ENCODE data around the gene C10orf71. TPM values are rescaled to one million over a fixed set of nuclear protein-coding genes. Genes with fewer than 3 reads are reported as not detected.

C10orf71 gene
- total RNA-seq, 2 experiments from 2014 or later = not detected

GRCh38 chr10:49264177-49264677 lies 34.7 kb upstream of the C10orf71 start:
- H3K4me3 Mint-ChIP-seq = no peak overlapping the region
- no peak overlapping the region for H3K27ac Mint-ChIP-seq
- peaks cover 13% of the 10 kb centered on the region for H3K9me3 Mint-ChIP-seq
- POLR2A ChIA-PET = no interaction called here
- peaks cover 3% of the 10 kb centered on the region for H3K4me1 Mint-ChIP-seq
- no peak for ATAC-seq (ENCODE audit: low read depth)
- peaks cover 39% of the 10 kb centered on the region for H3K27me3 Mint-ChIP-seq
- peaks cover 8% of the 10 kb centered on the region for H3K36me3 Mint-ChIP-seq
- no peak for DNase-seq

- H3K27ac Mint-ChIP-seq = no peak overlapping the region
These were observed 33.1 kb upstream of the C10orf71 start for GRCh38 chr10:49265885-49266284.

GRCh38 chr10:49268185-49268584 lies 30.8 kb upstream of the C10orf71 start:
- peaks cover 33% of the 10 kb centered on the region for H3K27me3 Mint-ChIP-seq
- peaks cover 14% of the 10 kb centered on the region for H3K4me1 Mint-ChIP-seq
- peaks cover 13% of the 10 kb centered on the region for H3K9me3 Mint-ChIP-seq
- POLR2A ChIA-PET = no interaction called here
- peaks cover 9% of the 10 kb centered on the region for H3K36me3 Mint-ChIP-seq
- H3K4me3 Mint-ChIP-seq = no peak overlapping the region
- no peak overlapping the region for H3K27ac Mint-ChIP-seq
- ATAC-seq (ENCODE audit: low read depth) (no peak), DNase-seq (no peak)

More at GRCh38 chr10:49265885-49266284, 33.1 kb upstream of the C10orf71 start:
- POLR2A ChIA-PET = no interaction called here
- H3K36me3 Mint-ChIP-seq = peaks cover 8% of the 10 kb centered on the region
- H3K27me3 Mint-ChIP-seq = peaks cover 40% of the 10 kb centered on the region
- H3K4me3 Mint-ChIP-seq = no peak overlapping the region
- peaks cover 3% of the 10 kb centered on the region for H3K4me1 Mint-ChIP-seq
- DNase-seq = no peak
- H3K9me3 Mint-ChIP-seq = peaks cover 13% of the 10 kb centered on the region
- ATAC-seq (ENCODE audit: low read depth) = no peak

- ATAC-seq (ENCODE audit: low read depth) (no peak), DNase-seq (no peak)
- H3K9me3 Mint-ChIP-seq = peaks cover 10% of the 10 kb centered on the region
- POLR2A ChIA-PET = no interaction called here
- peaks cover 7% of the 10 kb centered on the region for H3K36me3 Mint-ChIP-seq
- peaks cover 30% of the 10 kb centered on the region for H3K27me3 Mint-ChIP-seq
- peaks cover 11% of the 10 kb centered on the region for H3K4me1 Mint-ChIP-seq
- H3K4me3 Mint-ChIP-seq = no peak overlapping the region
- H3K27ac Mint-ChIP-seq = no peak overlapping the region
These were observed 29.4 kb upstream of the C10orf71 start for GRCh38 chr10:49269523-49269922.

- DNase-seq (no peak), ATAC-seq (ENCODE audit: low read depth) (no peak)
- Mint-ChIP-seq H3K27ac (no peak overlapping the region), H3K4me3 (no peak overlapping the region), H3K4me1 (peaks cover 11% of the 10 kb centered on the region), H3K9me3 (peaks cover 5% of the 10 kb centered on the region), H3K36me3 (peaks cover 7% of the 10 kb centered on the region), H3K27me3 (peaks cover 22% of the 10 kb centered on the region)
- POLR2A ChIA-PET = no interaction called here
These were observed 28.4 kb upstream of the C10orf71 start for GRCh38 chr10:49270565-49270964.

- no peak for DNase-seq
- peaks cover 16% of the 10 kb centered on the region for H3K27me3 Mint-ChIP-seq
- POLR2A ChIA-PET = no interaction called here
These were observed 27.6 kb upstream of the C10orf71 start for GRCh38 chr10:49271346-49271745.

GRCh38 chr10:49272251-49273081 lies 26.5 kb upstream of the C10orf71 start:
- Mint-ChIP-seq H3K36me3 (peaks cover 1% of the 10 kb centered on the region), H3K27me3 (peaks cover 13% of the 10 kb centered on the region), H3K27ac (peak overlapping the region; percentile 85), H3K4me1 (peaks cover 11% of the 10 kb centered on the region), H3K4me3 (peak overlapping the region; percentile 28), H3K9me3 (no peaks in the 10 kb centered on the region)
- no peak for DNase-seq
- POLR2A ChIA-PET = no interaction called here
- ATAC-seq (ENCODE audit: low read depth) = peak; percentile 65

More at GRCh38 chr10:49271346-49271745, 27.6 kb upstream of the C10orf71 start:
- peaks cover 1% of the 10 kb centered on the region for H3K36me3 Mint-ChIP-seq
- H3K27ac Mint-ChIP-seq = no peak overlapping the region
- peaks cover 11% of the 10 kb centered on the region for H3K4me1 Mint-ChIP-seq
- ATAC-seq (ENCODE audit: low read depth) = no peak
- no peak overlapping the region for H3K4me3 Mint-ChIP-seq
- H3K9me3 Mint-ChIP-seq = no peaks in the 10 kb centered on the region

- POLR2A ChIA-PET = no interaction called here
- Mint-ChIP-seq H3K9me3 (no peaks in the 10 kb centered on the region), H3K27ac (peak overlapping the region; percentile 85), H3K36me3 (peaks cover 1% of the 10 kb centered on the region), H3K27me3 (peaks cover 12% of the 10 kb centered on the region), H3K4me3 (no peak overlapping the region), H3K4me1 (peaks cover 11% of the 10 kb centered on the region)
- DNase-seq = no peak
- ATAC-seq (ENCODE audit: low read depth) = peak; percentile 60
These were observed 25.9 kb upstream of the C10orf71 start for GRCh38 chr10:49273082-49273465.

GRCh38 chr10:49273626-49274025 lies 25.3 kb upstream of the C10orf71 start:
- no peak overlapping the region for H3K27ac Mint-ChIP-seq

GRCh38 chr10:49274886-49275285 lies 24.1 kb upstream of the C10orf71 start:
- Mint-ChIP-seq H3K4me1 (peaks cover 14% of the 10 kb centered on the region), H3K27ac (no peak overlapping the region), H3K36me3 (peaks cover 1% of the 10 kb centered on the region), H3K9me3 (no peaks in the 10 kb centered on the region), H3K27me3 (peaks cover 8% of the 10 kb centered on the region), H3K4me3 (no peak overlapping the region)
- no peak for DNase-seq
- ATAC-seq (ENCODE audit: low read depth) = no peak
- POLR2A ChIA-PET = no interaction called here

More at GRCh38 chr10:49273626-49274025, 25.3 kb upstream of the C10orf71 start:
- no peak for ATAC-seq (ENCODE audit: low read depth)
- H3K36me3 Mint-ChIP-seq = peaks cover 1% of the 10 kb centered on the region
- peaks cover 11% of the 10 kb centered on the region for H3K27me3 Mint-ChIP-seq
- peaks cover 11% of the 10 kb centered on the region for H3K4me1 Mint-ChIP-seq
- no peak overlapping the region for H3K4me3 Mint-ChIP-seq
- POLR2A ChIA-PET = no interaction called here
- no peak for DNase-seq
- no peaks in the 10 kb centered on the region for H3K9me3 Mint-ChIP-seq

- Mint-ChIP-seq H3K27me3 (peaks cover 7% of the 10 kb centered on the region), H3K27ac (no peak overlapping the region)
These were observed 23.1 kb upstream of the C10orf71 start for GRCh38 chr10:49275896-49276295.

GRCh38 chr10:49276596-49276995 lies 22.4 kb upstream of the C10orf71 start:
- ATAC-seq (ENCODE audit: low read depth) = no peak
- H3K27ac Mint-ChIP-seq = no peak overlapping the region
- no peaks in the 10 kb centered on the region for H3K9me3 Mint-ChIP-seq
- POLR2A ChIA-PET = no interaction called here
- no peaks in the 10 kb centered on the region for H3K36me3 Mint-ChIP-seq
- DNase-seq = no peak
- peaks cover 7% of the 10 kb centered on the region for H3K27me3 Mint-ChIP-seq
- H3K4me3 Mint-ChIP-seq = no peak overlapping the region
- peaks cover 17% of the 10 kb centered on the region for H3K4me1 Mint-ChIP-seq

More at GRCh38 chr10:49275896-49276295, 23.1 kb upstream of the C10orf71 start:
- Mint-ChIP-seq H3K4me3 (no peak overlapping the region), H3K9me3 (no peaks in the 10 kb centered on the region), H3K36me3 (peaks cover 1% of the 10 kb centered on the region), H3K4me1 (peaks cover 17% of the 10 kb centered on the region)
- POLR2A ChIA-PET = no interaction called here
- DNase-seq = no peak
- ATAC-seq (ENCODE audit: low read depth) = no peak

GRCh38 chr10:49277973-49278372 lies 21.0 kb upstream of the C10orf71 start:
- no peak for DNase-seq
- Mint-ChIP-seq H3K27ac (no peak overlapping the region), H3K9me3 (no peaks in the 10 kb centered on the region), H3K36me3 (no peaks in the 10 kb centered on the region), H3K4me3 (no peak overlapping the region), H3K4me1 (peaks cover 6% of the 10 kb centered on the region), H3K27me3 (peaks cover 7% of the 10 kb centered on the region)
- ATAC-seq (ENCODE audit: low read depth) = no peak
- POLR2A ChIA-PET = no interaction called here

- Mint-ChIP-seq H3K4me3 (no peak overlapping the region), H3K27ac (no peak overlapping the region), H3K27me3 (peaks cover 7% of the 10 kb centered on the region), H3K36me3 (no peaks in the 10 kb centered on the region), H3K9me3 (no peaks in the 10 kb centered on the region), H3K4me1 (peaks cover 6% of the 10 kb centered on the region)
- ATAC-seq (ENCODE audit: low read depth) = no peak
- DNase-seq = no peak
- POLR2A ChIA-PET = no interaction called here
These were observed 20.4 kb upstream of the C10orf71 start for GRCh38 chr10:49278497-49278981.

Measured in activated naive CD8-positive, alpha-beta T cell treated with anti-CD3 and anti-CD28 coated beads, Interleukin-2, amount 10 ng/mL, durations not matched to agents 7 days and 5 days (primary cell).